A172 (cell line): Measurements from ENCODE around the gene ZNF865. TPM values are rescaled to one million over a fixed set of nuclear protein-coding genes. Genes with fewer than 3 reads are reported as not detected.
A peak's percentile ranks its signal among the peaks of the same experiment; 100 is the strongest.
"Not testable (repeated sequence)": the region's sequence is repeated elsewhere in the genome, so short reads cannot be mapped to it uniquely, and the experiment has no call there.

ENCODE experiments used
- DNase-seq: peaks from one replicate; pipeline ENCODE4 v3.0.0-alpha.2; 2015; ENCODE audit warnings: low spot score
- total RNA-seq: library from RNA; depleted of rRNA; stranded (reverse); fragments of >200 nt; shearing (Covaris generic); gene quantifications from 2 replicates; pipeline ENCODE4 v1.2.3, GENCODE V29; 2014; rRNA removed

Gene ZNF865
- 0.81 and 1.4 TPM in 2 replicates for total RNA-seq

GRCh38 chr19:55605637-55606470, at the start of gene ZNF865:
Gene ZNF865, plus strand, starts transcription at chr19:55605647. Its CDS starts 7,972 bp downstream, at chr19:55613619.
- DNase-seq = peak; percentile 94

- no peak for DNase-seq
Measured at GRCh38 chr19:55559684-55560083, 45.8 kb upstream of the ZNF865 start.

GRCh38 chr19:55563261-55563690, 42.2 kb upstream of the ZNF865 start:
- DNase-seq = peak; percentile 56

- no peak for DNase-seq
Measured at GRCh38 chr19:55566823-55567222, 38.6 kb upstream of the ZNF865 start.

- no peak for DNase-seq
Measured at GRCh38 chr19:55567708-55568328, 37.6 kb upstream of the ZNF865 start.

GRCh38 chr19:55569477-55569876, 36.0 kb upstream of the ZNF865 start:
- DNase-seq = not testable (repeated sequence)

GRCh38 chr19:55573929-55574328, 31.5 kb upstream of the ZNF865 start:
- DNase-seq = not testable (repeated sequence)

- no peak for DNase-seq
Measured at GRCh38 chr19:55576746-55577145, 28.7 kb upstream of the ZNF865 start.

GRCh38 chr19:55578031-55578760, 27.3 kb upstream of the ZNF865 start:
- DNase-seq = no peak

- no peak for DNase-seq
Measured at GRCh38 chr19:55578761-55579747, 26.4 kb upstream of the ZNF865 start.

GRCh38 chr19:55579766-55580621, 25.5 kb upstream of the ZNF865 start:
- no peak for DNase-seq

- DNase-seq = peak; percentile 88
Measured at GRCh38 chr19:55580628-55581144, 24.8 kb upstream of the ZNF865 start, which contains the start of gene ZNF579. Gene ZNF579, minus strand, starts transcription at chr19:55580848. Its CDS starts 1,209 bp downstream, at chr19:55579639.

GRCh38 chr19:55581145-55581822, 24.2 kb upstream of the ZNF865 start:
- DNase-seq = no peak

- no peak for DNase-seq
Measured at GRCh38 chr19:55581823-55582223, 23.6 kb upstream of the ZNF865 start.

- not testable (repeated sequence) for DNase-seq
Measured at GRCh38 chr19:55582284-55582683, 23.2 kb upstream of the ZNF865 start.

GRCh38 chr19:55583897-55584296, 21.6 kb upstream of the ZNF865 start:
- DNase-seq = not testable (repeated sequence)

- DNase-seq = no peak
Measured at GRCh38 chr19:55584871-55585270, 20.6 kb upstream of the ZNF865 start.

GRCh38 chr19:55585658-55586339, 19.6 kb upstream of the ZNF865 start:
- peak; percentile 64 for DNase-seq
